Liver (tissue), 9 donors: Measurements from ENCODE around the gene ZMAT5. TPM values are rescaled to one million over a fixed set of nuclear protein-coding genes. Genes with fewer than 3 reads are reported as not detected.

Experiments
- DNase-seq: peaks from one replicate; pipeline ENCODE4 v3.0.0-alpha.2; 2017; ENCODE audit warnings: low spot score
- H3K27ac ChIP-seq, 2 donors: one replicate each; pipeline ENCODE4 v1.7.0; 2013; ENCODE audit warnings: inconsistent platforms in 2 of 2, low read length in 2 of 2, control low read depth in 1 of 2, low read depth in 1 of 2, mild to moderate bottlenecking in 1 of 2
- H3K27me3 ChIP-seq, 4 donors: one replicate each; pipeline versions ENCODE4 v1.6.1 to v1.7.0; 2013; ENCODE audit warnings: low read length in 3 of 4, inconsistent platforms in 1 of 4, mild to moderate bottlenecking in 1 of 4, moderate library complexity in 1 of 4; ENCODE audit not compliant: control insufficient read depth in 4 of 4, insufficient read depth in 4 of 4
- H3K36me3 ChIP-seq, 4 donors: one replicate each; pipeline versions ENCODE4 v1.6.1 to v1.7.0; 2013; ENCODE audit warnings: low read length in 3 of 4, mild to moderate bottlenecking in 3 of 4, low read depth in 1 of 4, moderate library complexity in 1 of 4; ENCODE audit not compliant: control insufficient read depth in 4 of 4, insufficient read depth in 3 of 4
- H3K4me1 ChIP-seq, 4 donors: one replicate each; pipeline versions ENCODE4 v1.6.1 to v1.7.0; 2013; ENCODE audit warnings: low read length in 3 of 4, mild to moderate bottlenecking in 3 of 4, moderate library complexity in 1 of 4; ENCODE audit not compliant: control insufficient read depth in 4 of 4, insufficient read depth in 4 of 4
- H3K4me3 ChIP-seq, 3 donors: one replicate each; pipeline versions ENCODE4 v1.6.1 to v1.7.0; 2013; ENCODE audit warnings: low read length in 3 of 3, control low read depth in 1 of 3, low read depth in 1 of 3, mild to moderate bottlenecking in 1 of 3
- H3K9ac ChIP-seq, 2 donors: one replicate each; pipeline ENCODE4 v1.7.0; 2013; ENCODE audit warnings: low read length in 2 of 2, mild to moderate bottlenecking in 2 of 2, moderate library complexity in 2 of 2, control low read depth in 1 of 2, low read depth in 1 of 2
- H3K9me3 ChIP-seq, 4 donors: one replicate each; pipeline versions ENCODE4 v1.6.1 to v1.7.0; 2013; ENCODE audit warnings: low read length in 3 of 4; ENCODE audit not compliant: control insufficient read depth in 4 of 4
- CTCF ChIP-seq: fragments of 150-350 bp; IDR thresholded peaks from 2 replicates; pipeline ENCODE4 v1.5.1; 2017; ENCODE audit warnings: improper control_type of control experiment, low read depth, low read length; ENCODE audit not compliant: missing input control
- EGR1 ChIP-seq, 2 donors: IDR thresholded peaks; 2 replicates each; pipeline ENCODE4 v1.6.1; 2016 to 2018; ENCODE audit warnings: antibody characterized with exemption in 2 of 2, low read depth in 2 of 2
- FOXA1 ChIP-seq: IDR thresholded peaks from 2 replicates; pipeline ENCODE4 v1.6.1; 2016; ENCODE audit warnings: antibody characterized with exemption
- GABPA ChIP-seq, 2 donors: IDR thresholded peaks in 1 of 2; conservative IDR thresholded peaks in 1 of 2; 2 replicates each; pipeline ENCODE4 v1.6.1; 2016; ENCODE audit warnings: antibody characterized with exemption in 2 of 2, mild to moderate bottlenecking in 1 of 2, moderate library complexity in 1 of 2
- HNF4A ChIP-seq, 2 donors: conservative IDR thresholded peaks; 2 replicates each; pipeline ENCODE4 v1.6.1; 2016; ENCODE audit warnings: antibody characterized with exemption in 2 of 2, mild to moderate bottlenecking in 2 of 2
- JUND ChIP-seq, 2 donors: IDR thresholded peaks; 2 replicates each; pipeline ENCODE4 v1.6.1; 2016; ENCODE audit warnings: antibody characterized with exemption in 2 of 2
- MAX ChIP-seq: IDR thresholded peaks from 2 replicates; pipeline ENCODE4 v1.6.1; 2016; ENCODE audit warnings: antibody characterized with exemption
- SP1 ChIP-seq: IDR thresholded peaks from 2 replicates; pipeline ENCODE4 v1.6.1; 2018; ENCODE audit warnings: antibody characterized with exemption, mild to moderate bottlenecking
- TAF1 ChIP-seq: conservative IDR thresholded peaks from 2 replicates; pipeline ENCODE4 v1.6.1; 2016; ENCODE audit warnings: antibody characterized with exemption, mild to moderate bottlenecking
- YY1 ChIP-seq: IDR thresholded peaks from 2 replicates; pipeline ENCODE4 v1.6.1; 2016; ENCODE audit warnings: antibody characterized with exemption, mild to moderate bottlenecking
- WGBS: extraction: QIAGEN DNeasy Blood & Tissue Kit; methylation state at CpG from one replicate; pipeline ENCODE4 v1.1.7; 2013; 5-methylcytosine and 5-hydroxymethylcytosine counted together
- polyA plus RNA-seq, 2 donors: library from polyadenylated mRNA; stranded (reverse) in 1 of 2; unstranded in 1 of 2; fragments of 200-250 nt in 1 of 2; fragments of >200 nt in 1 of 2; fragmentation: Nextera tagmentation in 1 of 2; extraction: Ambion mirVana in 1 of 2; gene quantifications; one replicate each; pipeline versions ENCODE4 v1.2.1 to v1.2.3, GENCODE V29; 2013 to 2015
- total RNA-seq, 2 donors: library from RNA; depleted of rRNA; stranded (reverse); fragments of >200 nt; gene quantifications; one replicate each; pipeline ENCODE4 v1.2.3, GENCODE V29; 2014
- TF ChIP-seq, protein P1 (sequence below): IDR thresholded peaks from 2 replicates; pipeline ENCODE4 v1.6.1; 2016; ENCODE audit warnings: antibody characterized with exemption, mild to moderate bottlenecking
- TF ChIP-seq, protein P2 (sequence below): IDR thresholded peaks from 2 replicates; pipeline ENCODE4 v1.6.1; 2016; ENCODE audit warnings: antibody characterized with exemption
- donor health status: healthy.
- donor health status: healthy.
- donor health status: healthy.
- donor health status: healthy.
- donor health status: healthy.

Gene ZMAT5
- total and polyA plus RNA-seq, 4 donors, result 9.2 to 18.8 (median 13.5) TPM

DNA sequence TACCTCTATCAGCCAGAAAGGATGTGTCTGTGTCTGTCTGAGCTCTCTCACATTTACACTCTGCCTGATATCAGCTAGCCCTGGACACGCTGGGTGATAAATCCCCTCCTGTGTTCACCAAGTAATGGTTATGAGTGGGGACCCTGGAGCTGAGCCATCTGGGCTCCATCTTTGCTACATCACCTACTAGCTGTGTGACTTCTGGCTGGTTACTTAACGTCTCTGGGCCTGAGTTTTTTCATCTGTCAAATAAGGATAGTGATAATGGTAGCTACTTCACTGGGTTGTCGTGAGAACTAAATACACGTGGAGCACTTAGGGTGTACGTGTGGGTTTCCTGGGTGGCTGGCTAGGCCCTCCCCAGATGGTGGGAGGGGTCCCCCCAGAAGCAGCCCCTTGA is 23.3 kb upstream of the ZMAT5 start:
- no peak overlapping the region for H3K4me3 ChIP-seq
- H3K9me3 ChIP-seq, result no peaks in the 10 kb centered on the region
- H3K36me3 ChIP-seq, result peaks cover 18 to 54% (median 35%) of the 10 kb centered on the region in 4 donors
- TF ChIP-seq CTCF (no peak), YY1 (no peak), GABPA (IDR thresholded peaks at IDR 0.05 in 1 of 2, conservative IDR thresholded peaks at IDR 0.05 in 1 of 2) (no peak), EGR1 (IDR thresholded peaks at IDR 0.05; ENCODE audit: low read depth in 2 of 2) (no peak), MAX (no peak), TAF1 (no peak), HNF4A (conservative IDR thresholded peaks at IDR 0.05) (no peak), FOXA1 (no peak), JUND (IDR thresholded peaks at IDR 0.05) (no peak), SP1 (no peak)
- TF ChIP-seq, protein P1, sequence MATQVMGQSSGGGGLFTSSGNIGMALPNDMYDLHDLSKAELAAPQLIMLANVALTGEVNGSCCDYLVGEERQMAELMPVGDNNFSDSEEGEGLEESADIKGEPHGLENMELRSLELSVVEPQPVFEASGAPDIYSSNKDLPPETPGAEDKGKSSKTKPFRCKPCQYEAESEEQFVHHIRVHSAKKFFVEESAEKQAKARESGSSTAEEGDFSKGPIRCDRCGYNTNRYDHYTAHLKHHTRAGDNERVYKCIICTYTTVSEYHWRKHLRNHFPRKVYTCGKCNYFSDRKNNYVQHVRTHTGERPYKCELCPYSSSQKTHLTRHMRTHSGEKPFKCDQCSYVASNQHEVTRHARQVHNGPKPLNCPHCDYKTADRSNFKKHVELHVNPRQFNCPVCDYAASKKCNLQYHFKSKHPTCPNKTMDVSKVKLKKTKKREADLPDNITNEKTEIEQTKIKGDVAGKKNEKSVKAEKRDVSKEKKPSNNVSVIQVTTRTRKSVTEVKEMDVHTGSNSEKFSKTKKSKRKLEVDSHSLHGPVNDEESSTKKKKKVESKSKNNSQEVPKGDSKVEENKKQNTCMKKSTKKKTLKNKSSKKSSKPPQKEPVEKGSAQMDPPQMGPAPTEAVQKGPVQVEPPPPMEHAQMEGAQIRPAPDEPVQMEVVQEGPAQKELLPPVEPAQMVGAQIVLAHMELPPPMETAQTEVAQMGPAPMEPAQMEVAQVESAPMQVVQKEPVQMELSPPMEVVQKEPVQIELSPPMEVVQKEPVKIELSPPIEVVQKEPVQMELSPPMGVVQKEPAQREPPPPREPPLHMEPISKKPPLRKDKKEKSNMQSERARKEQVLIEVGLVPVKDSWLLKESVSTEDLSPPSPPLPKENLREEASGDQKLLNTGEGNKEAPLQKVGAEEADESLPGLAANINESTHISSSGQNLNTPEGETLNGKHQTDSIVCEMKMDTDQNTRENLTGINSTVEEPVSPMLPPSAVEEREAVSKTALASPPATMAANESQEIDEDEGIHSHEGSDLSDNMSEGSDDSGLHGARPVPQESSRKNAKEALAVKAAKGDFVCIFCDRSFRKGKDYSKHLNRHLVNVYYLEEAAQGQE, result no peak
- TF ChIP-seq, protein P2, sequence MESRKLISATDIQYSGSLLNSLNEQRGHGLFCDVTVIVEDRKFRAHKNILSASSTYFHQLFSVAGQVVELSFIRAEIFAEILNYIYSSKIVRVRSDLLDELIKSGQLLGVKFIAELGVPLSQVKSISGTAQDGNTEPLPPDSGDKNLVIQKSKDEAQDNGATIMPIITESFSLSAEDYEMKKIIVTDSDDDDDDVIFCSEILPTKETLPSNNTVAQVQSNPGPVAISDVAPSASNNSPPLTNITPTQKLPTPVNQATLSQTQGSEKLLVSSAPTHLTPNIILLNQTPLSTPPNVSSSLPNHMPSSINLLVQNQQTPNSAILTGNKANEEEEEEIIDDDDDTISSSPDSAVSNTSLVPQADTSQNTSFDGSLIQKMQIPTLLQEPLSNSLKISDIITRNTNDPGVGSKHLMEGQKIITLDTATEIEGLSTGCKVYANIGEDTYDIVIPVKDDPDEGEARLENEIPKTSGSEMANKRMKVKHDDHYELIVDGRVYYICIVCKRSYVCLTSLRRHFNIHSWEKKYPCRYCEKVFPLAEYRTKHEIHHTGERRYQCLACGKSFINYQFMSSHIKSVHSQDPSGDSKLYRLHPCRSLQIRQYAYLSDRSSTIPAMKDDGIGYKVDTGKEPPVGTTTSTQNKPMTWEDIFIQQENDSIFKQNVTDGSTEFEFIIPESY, result no peak
- peaks cover 4 to 13% (median 11%) of the 10 kb centered on the region in 4 donors for H3K4me1 ChIP-seq
- H3K9ac ChIP-seq, result no peak overlapping the region
- no peaks in the 10 kb centered on the region for H3K27me3 ChIP-seq
- 94% methylated on average over 5 of the region's 5 CpGs for WGBS
- DNase-seq, result no peak
- H3K27ac ChIP-seq, result no peak overlapping the region

DNA sequence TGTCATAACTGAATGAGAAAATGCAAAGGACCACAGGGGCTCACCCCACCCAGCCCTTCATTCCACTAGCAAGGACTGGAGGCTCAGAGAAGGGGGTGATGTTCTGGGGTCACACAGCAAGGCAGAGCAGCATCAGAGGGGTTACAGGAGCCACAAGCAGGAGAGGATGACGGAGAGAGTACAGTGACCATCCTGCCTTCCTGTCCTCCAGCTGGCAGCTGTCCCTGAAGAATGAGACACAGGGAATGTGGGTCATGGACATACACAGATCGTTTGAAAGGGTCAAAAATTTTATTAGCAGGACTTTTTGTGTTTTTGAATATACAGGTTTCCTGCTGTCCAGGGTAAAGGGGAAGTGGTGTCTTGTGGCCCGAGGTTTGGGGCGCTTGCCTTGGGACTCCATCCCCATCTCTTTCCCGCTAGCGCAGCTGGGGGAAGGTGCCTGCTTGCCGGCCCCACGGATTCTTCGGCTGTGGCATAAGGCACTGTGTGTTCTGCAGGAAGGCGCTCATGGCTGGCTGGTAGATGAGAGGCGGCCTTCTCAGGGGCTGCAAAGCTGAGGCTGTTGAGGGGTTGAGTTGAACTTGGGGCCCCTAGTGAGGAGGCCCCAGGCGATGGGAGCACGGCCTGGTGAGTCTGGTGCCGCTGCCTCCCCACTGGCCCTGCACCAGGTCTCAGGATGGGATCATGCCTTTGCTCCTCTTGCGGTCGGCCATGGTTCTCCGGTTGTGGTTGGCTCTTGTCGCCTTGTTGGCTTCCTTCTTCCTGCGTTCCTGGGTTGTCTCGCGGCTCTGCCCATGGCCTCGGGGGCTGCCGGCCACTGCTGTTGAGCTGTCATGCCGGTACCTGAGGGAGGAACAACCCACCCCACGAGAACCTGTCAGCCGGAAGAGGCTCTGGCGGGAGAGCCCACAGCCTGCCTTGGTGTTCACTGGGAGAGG is 21.8 kb upstream of the ZMAT5 start:
- no peaks in the 10 kb centered on the region for H3K9me3 ChIP-seq
- H3K4me1 ChIP-seq, result peaks cover 12 to 26% (median 20%) of the 10 kb centered on the region in 4 donors
- no peak overlapping the region for H3K9ac ChIP-seq
- peaks cover 18 to 49% (median 30%) of the 10 kb centered on the region in 4 donors for H3K36me3 ChIP-seq
- no peaks in the 10 kb centered on the region for H3K27me3 ChIP-seq
- no peak overlapping the region for H3K4me3 ChIP-seq
- 91% methylated on average over 27 of the region's 27 CpGs for WGBS
- no peak for DNase-seq
- no peak for TF ChIP-seq EGR1 (IDR thresholded peaks at IDR 0.05; ENCODE audit: low read depth in 2 of 2)
- H3K27ac ChIP-seq, result no peak overlapping the region
